HG03159 (cell line): ENCODE measurements around the gene LRMDA.
"Not testable (repeated sequence)": the region's sequence is repeated elsewhere in the genome, so short reads cannot be mapped to it uniquely, and the experiment has no call there.

Experiments used
- ATAC-seq: cut with Tn5 transposase; IDR thresholded peaks from one replicate; pipeline ENCODE4 v1.9.1; 2021; ENCODE audit warnings: mild to moderate bottlenecking, moderate library complexity; ENCODE audit not compliant: unreplicated experiment

Gene LRMDA

GRCh38 chr10:76126607-76127527, 695.4 kb downstream of the LRMDA start:
- ATAC-seq: no peak

- no peak for ATAC-seq
These were observed 696.7 kb downstream of the LRMDA start for GRCh38 chr10:76127984-76128589.

GRCh38 chr10:76129213-76129612, 697.8 kb downstream of the LRMDA start:
- no peak for ATAC-seq

GRCh38 chr10:76130892-76131291, 699.5 kb downstream of the LRMDA start:
- ATAC-seq: no peak

- no peak for ATAC-seq
These were observed 702.3 kb downstream of the LRMDA start for GRCh38 chr10:76133597-76134255.

- no peak for ATAC-seq
These were observed 705.5 kb downstream of the LRMDA start for GRCh38 chr10:76136961-76137360.

- ATAC-seq: no peak
These were observed 706.9 kb downstream of the LRMDA start for GRCh38 chr10:76138286-76138685.

- ATAC-seq: no peak
These were observed 707.5 kb downstream of the LRMDA start for GRCh38 chr10:76138906-76139305.

- ATAC-seq: no peak
These were observed 708.0 kb downstream of the LRMDA start for GRCh38 chr10:76139431-76139830.

- ATAC-seq: no peak
These were observed 710.0 kb downstream of the LRMDA start for GRCh38 chr10:76141376-76141775.

- ATAC-seq: not testable (repeated sequence)
These were observed 716.8 kb downstream of the LRMDA start for GRCh38 chr10:76148217-76148616.

- no peak for ATAC-seq
These were observed 717.8 kb downstream of the LRMDA start for GRCh38 chr10:76149182-76149581.

- no peak for ATAC-seq
These were observed 718.2 kb downstream of the LRMDA start for GRCh38 chr10:76149602-76150138.

- ATAC-seq: no peak
These were observed 718.9 kb downstream of the LRMDA start for GRCh38 chr10:76150139-76150875.

GRCh38 chr10:76150876-76151288, 719.5 kb downstream of the LRMDA start:
- ATAC-seq: no peak

GRCh38 chr10:76152186-76152585, 720.8 kb downstream of the LRMDA start:
- ATAC-seq: no peak

- ATAC-seq: no peak
These were observed 724.5 kb downstream of the LRMDA start for GRCh38 chr10:76155961-76156360.

GRCh38 chr10:76160446-76161300, 729.2 kb downstream of the LRMDA start:
- no peak for ATAC-seq

GRCh38 chr10:76161301-76161582, 729.8 kb downstream of the LRMDA start:
- no peak for ATAC-seq

GRCh38 chr10:76168437-76168836, 737.0 kb downstream of the LRMDA start:
- ATAC-seq: no peak
